Breast epithelium (tissue), 4 donors: ENCODE data around the gene BMP2K. TPM values are rescaled to one million over a fixed set of nuclear protein-coding genes. Genes with fewer than 3 reads are reported as not detected.

Experiments
- DNase-seq, 2 donors: peaks; one replicate each; pipeline ENCODE4 v3.0.0-alpha.2; 2019; ENCODE audit warnings: low spot score in 2 of 2
- H3K27ac ChIP-seq, 2 donors: fragments of 200-600 bp; sonication (generic) in 1 of 2; one replicate each; pipeline ENCODE4 v1.5.1; 2016 to 2019; ENCODE audit warnings: mild to moderate bottlenecking in 1 of 2
- H3K27me3 ChIP-seq, 2 donors: fragments of 200-600 bp; sonication (generic) in 1 of 2; one replicate each; pipeline versions ENCODE4 v1.5.1 to v1.6.0; 2017 to 2019; ENCODE audit warnings: control low read depth in 1 of 2, mild to moderate bottlenecking in 1 of 2
- H3K36me3 ChIP-seq: fragments of 200-600 bp; one replicate; pipeline ENCODE4 v1.5.1; 2019
- H3K4me1 ChIP-seq, 2 donors: fragments of 200-600 bp; sonication (generic); one replicate each; pipeline ENCODE4 v1.5.1; 2016 to 2019; ENCODE audit warnings: control low read depth in 1 of 2
- H3K4me3 ChIP-seq, 3 donors: fragments of 200-600 bp; sonication (generic); 1 replicate in 2 of 3; 2 replicates in 1 of 3; pipeline ENCODE4 v1.5.1; 2016 to 2019; ENCODE audit warnings: mild to moderate bottlenecking in 3 of 3, moderate library complexity in 2 of 3
- H3K9me3 ChIP-seq, 2 donors: fragments of 200-600 bp; sonication (generic) in 1 of 2; one replicate each; pipeline ENCODE4 v1.5.1; 2016 to 2019; ENCODE audit warnings: control low read depth in 1 of 2
- POLR2A ChIP-seq: fragments of 450-650 bp; IDR thresholded peaks from one replicate; pipeline ENCODE4 v1.6.1; 2016; ENCODE audit warnings: antibody characterized with exemption, mild to moderate bottlenecking, moderate library complexity
- POLR2AphosphoS5 ChIP-seq, 3 donors: sonication (generic); formaldehyde crosslinking; IDR thresholded peaks; one replicate each; pipeline ENCODE4 v1.6.1; 2017; ENCODE audit warnings: antibody characterized with exemption in 3 of 3
- intact Hi-C: fragments of 100-400 bp; cut with DNase I; formaldehyde crosslinking; loops from one replicate; pipeline ENCODE4 v1.15.1; 2023; ENCODE audit warnings: low total_unique reads
- total RNA-seq, 3 donors: library from RNA; depleted of rRNA; stranded (reverse); fragments of >200 nt; gene quantifications; one replicate each; pipeline ENCODE4 v1.1.0, GENCODE V29; 2016
- TF ChIP-seq, protein P1 (sequence below), 3 donors: fragments of 450-650 bp; IDR thresholded peaks; one replicate each; pipeline ENCODE4 v1.5.1; 2016 to 2017; ENCODE audit warnings: antibody characterized with exemption in 3 of 3, mild to moderate bottlenecking in 3 of 3, moderate library complexity in 3 of 3

Gene BMP2K
- total RNA-seq, 3 donors from 2014 or later = 42.3 to 134 (median 42.4) TPM

DNA sequence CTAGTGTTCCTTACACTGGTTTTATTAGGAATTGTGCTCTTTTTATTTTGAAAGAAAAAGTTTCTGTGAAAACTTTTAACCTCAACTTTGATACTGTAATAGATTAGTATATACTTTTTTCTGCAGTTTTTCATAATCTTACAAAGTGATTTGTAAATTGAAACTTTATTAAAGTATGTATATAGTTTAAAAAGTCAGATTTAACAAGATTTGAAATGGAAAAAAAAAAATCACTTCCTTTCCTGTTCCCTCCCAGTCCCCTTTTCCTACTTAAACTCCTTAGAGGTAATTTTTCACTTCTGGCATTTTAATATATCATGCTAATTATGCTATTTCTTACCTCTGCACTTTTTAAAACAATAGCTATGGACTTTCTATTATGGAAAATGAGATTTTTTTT, 113.8 kb downstream of the BMP2K start:
- Histone ChIP-seq H3K4me3 (no peak overlapping the region), H3K27ac (no peak overlapping the region), H3K36me3 (peaks cover 10% of the 10 kb centered on the region), H3K4me1 (no peaks in the 10 kb centered on the region), H3K9me3 (no peaks in the 10 kb centered on the region), H3K27me3 (no peaks in the 10 kb centered on the region)
- no peak for DNase-seq
- TF ChIP-seq POLR2AphosphoS5 (IDR thresholded peaks at IDR 0.05) (no peak), POLR2A (no peak)
- TF ChIP-seq, protein P1, sequence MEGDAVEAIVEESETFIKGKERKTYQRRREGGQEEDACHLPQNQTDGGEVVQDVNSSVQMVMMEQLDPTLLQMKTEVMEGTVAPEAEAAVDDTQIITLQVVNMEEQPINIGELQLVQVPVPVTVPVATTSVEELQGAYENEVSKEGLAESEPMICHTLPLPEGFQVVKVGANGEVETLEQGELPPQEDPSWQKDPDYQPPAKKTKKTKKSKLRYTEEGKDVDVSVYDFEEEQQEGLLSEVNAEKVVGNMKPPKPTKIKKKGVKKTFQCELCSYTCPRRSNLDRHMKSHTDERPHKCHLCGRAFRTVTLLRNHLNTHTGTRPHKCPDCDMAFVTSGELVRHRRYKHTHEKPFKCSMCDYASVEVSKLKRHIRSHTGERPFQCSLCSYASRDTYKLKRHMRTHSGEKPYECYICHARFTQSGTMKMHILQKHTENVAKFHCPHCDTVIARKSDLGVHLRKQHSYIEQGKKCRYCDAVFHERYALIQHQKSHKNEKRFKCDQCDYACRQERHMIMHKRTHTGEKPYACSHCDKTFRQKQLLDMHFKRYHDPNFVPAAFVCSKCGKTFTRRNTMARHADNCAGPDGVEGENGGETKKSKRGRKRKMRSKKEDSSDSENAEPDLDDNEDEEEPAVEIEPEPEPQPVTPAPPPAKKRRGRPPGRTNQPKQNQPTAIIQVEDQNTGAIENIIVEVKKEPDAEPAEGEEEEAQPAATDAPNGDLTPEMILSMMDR (IDR thresholded peaks at IDR 0.05) = no peak
- intact Hi-C loops = no loop called here

DNA sequence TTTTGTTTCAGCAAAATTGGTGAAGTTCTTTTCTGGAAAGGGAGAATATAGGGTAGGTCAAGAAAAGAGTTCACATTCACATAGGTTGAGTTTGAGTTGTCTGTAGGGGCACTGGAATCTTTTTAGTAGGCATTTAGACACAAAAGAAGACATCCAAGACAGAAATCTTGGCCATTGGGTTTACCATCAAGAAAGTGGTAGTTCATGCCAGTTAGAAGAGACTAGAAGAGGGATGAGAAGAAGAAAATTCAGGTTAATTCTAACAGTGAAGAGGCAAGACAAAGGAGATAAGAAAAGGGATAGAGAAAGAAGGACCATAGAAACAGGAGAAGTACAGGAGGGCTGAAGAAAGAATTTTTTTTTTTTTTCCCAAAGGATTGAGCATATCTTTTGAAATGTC, 123.2 kb downstream of the BMP2K start:
- Histone ChIP-seq H3K36me3 (no peaks in the 10 kb centered on the region), H3K4me3 (no peak overlapping the region), H3K27ac (no peak overlapping the region), H3K4me1 (no peaks in the 10 kb centered on the region), H3K27me3 (no peaks in the 10 kb centered on the region), H3K9me3 (no peaks in the 10 kb centered on the region)
- intact Hi-C loops = no loop called here
- DNase-seq = no peak
- TF ChIP-seq POLR2AphosphoS5 (IDR thresholded peaks at IDR 0.05) (no peak), POLR2A (no peak)
- TF ChIP-seq, protein P1 (IDR thresholded peaks at IDR 0.05) = no peak

DNA sequence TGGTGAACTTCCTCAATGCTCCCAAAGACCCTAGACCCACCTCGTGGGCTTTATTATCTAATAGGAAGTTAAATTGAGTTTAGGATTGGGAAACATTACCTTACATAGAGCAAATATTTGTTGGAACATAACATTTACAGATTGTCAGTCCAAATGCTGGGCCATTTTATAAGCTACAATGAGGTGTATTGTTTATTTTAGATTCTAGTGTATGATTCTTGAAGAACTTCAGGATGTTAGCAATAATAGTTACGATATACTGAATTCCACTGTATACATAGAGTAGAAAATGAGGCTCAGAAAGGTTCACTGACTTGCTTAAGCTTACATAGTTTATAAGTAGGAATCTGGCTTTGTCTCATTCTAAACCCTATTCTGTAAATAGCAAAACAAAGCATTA, 125.7 kb downstream of the BMP2K start:
- intact Hi-C loops = no loop called here
- Histone ChIP-seq H3K27ac (no peak overlapping the region), H3K4me3 (no peak overlapping the region), H3K27me3 (no peaks in the 10 kb centered on the region), H3K9me3 (no peaks in the 10 kb centered on the region), H3K36me3 (no peaks in the 10 kb centered on the region), H3K4me1 (no peaks in the 10 kb centered on the region)
- TF ChIP-seq POLR2A = no peak
- TF ChIP-seq, protein P1 (IDR thresholded peaks at IDR 0.05) = no peak
- no peak for DNase-seq

DNA sequence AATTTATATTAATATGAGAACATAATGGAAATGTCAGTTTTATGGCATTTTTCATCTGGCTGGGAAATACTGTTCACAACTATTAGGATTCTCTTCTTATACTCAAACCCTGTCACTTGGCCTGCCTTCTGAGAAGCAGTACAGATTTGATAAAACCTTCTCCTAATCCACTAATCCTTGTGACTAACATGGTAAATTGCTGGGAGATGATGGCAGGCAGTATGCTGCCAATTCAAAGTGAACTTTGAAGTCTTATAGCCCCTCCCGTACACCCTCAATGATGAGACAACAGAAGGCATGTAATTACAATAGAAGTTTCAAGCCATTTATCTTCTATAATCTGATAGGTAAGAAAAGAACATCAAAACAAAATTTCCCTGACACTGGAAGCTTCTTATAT, 126.1 kb downstream of the BMP2K start:
- H3K4me1 ChIP-seq = no peaks in the 10 kb centered on the region
- H3K27ac ChIP-seq = no peak overlapping the region
- H3K9me3 ChIP-seq = no peaks in the 10 kb centered on the region
- H3K4me3 ChIP-seq = no peak overlapping the region
- H3K36me3 ChIP-seq = no peaks in the 10 kb centered on the region
- TF ChIP-seq, protein P1 (IDR thresholded peaks at IDR 0.05) = no peak
- TF ChIP-seq POLR2A = no peak
- TF ChIP-seq POLR2AphosphoS5 (IDR thresholded peaks at IDR 0.05) = no peak
- no peaks in the 10 kb centered on the region for H3K27me3 ChIP-seq
- DNase-seq = no peak
- intact Hi-C loops = no loop called here

DNA sequence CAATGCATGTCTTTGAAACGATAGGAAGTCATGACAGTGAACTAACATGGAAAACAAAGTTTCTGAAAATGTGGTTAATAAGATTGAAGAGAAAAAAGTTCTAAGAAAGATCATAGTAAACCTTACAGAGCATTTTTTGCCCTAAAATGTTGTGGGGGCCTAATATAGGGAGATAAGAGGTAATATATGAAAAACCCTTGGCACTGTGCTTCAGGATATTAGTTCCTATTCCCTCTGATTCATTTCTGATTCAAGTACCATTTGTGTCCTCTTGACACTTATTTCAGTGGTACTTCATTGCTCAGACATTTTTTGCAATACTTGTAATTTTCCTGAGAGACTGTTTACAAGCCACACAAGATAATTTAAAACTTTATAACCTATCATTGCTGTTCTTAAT, 128.0 kb downstream of the BMP2K start:
- no peaks in the 10 kb centered on the region for H3K36me3 ChIP-seq
- no peaks in the 10 kb centered on the region for H3K4me1 ChIP-seq
- no peak for DNase-seq
- no peak overlapping the region for H3K4me3 ChIP-seq
- no peak overlapping the region for H3K27ac ChIP-seq
- intact Hi-C loops = no loop called here
- no peaks in the 10 kb centered on the region for H3K9me3 ChIP-seq
- TF ChIP-seq POLR2A = no peak
- no peak for TF ChIP-seq POLR2AphosphoS5 (IDR thresholded peaks at IDR 0.05)
- TF ChIP-seq, protein P1 (IDR thresholded peaks at IDR 0.05) = no peak
- no peaks in the 10 kb centered on the region for H3K27me3 ChIP-seq
